AG09319 (cell line): ENCODE data around the gene CACNA1B.

ENCODE experiments used
- DNase-seq: peaks from one replicate; pipeline ENCODE4 v3.0.0-alpha.2; 2010; ENCODE audit warnings: low read depth; ENCODE audit errors: extremely low read depth
- TF ChIP-seq, protein P1 (sequence below): IDR thresholded peaks from 2 replicates; pipeline ENCODE4 v1.5.1; 2011; ENCODE audit warnings: low read depth, mild to moderate bottlenecking, inconsistent platforms, low read length, moderate library complexity

CACNA1B gene

DNA sequence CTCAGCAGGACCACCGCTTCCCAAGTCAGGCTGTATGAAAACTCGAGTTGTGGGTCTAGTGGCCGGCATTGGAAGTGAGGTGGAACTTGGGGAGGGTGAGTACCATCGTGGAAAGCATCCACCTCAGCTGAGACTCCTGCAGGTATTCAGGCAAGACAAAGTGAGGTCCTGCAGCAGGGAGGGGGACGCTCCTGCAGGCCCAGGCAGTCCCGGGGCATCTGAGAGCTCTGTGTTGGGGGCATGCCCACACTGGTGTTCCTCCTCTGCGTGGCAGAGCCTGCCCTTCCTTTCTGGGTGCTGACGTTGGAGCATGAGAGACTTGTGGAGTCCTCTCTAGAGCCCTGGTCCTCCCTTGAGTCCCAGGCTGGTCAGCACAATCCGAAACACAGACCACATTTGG, 187.7 kb downstream of the CACNA1B start:
- no peak for DNase-seq
- TF ChIP-seq, protein P1, sequence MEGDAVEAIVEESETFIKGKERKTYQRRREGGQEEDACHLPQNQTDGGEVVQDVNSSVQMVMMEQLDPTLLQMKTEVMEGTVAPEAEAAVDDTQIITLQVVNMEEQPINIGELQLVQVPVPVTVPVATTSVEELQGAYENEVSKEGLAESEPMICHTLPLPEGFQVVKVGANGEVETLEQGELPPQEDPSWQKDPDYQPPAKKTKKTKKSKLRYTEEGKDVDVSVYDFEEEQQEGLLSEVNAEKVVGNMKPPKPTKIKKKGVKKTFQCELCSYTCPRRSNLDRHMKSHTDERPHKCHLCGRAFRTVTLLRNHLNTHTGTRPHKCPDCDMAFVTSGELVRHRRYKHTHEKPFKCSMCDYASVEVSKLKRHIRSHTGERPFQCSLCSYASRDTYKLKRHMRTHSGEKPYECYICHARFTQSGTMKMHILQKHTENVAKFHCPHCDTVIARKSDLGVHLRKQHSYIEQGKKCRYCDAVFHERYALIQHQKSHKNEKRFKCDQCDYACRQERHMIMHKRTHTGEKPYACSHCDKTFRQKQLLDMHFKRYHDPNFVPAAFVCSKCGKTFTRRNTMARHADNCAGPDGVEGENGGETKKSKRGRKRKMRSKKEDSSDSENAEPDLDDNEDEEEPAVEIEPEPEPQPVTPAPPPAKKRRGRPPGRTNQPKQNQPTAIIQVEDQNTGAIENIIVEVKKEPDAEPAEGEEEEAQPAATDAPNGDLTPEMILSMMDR, result no peak

- TF ChIP-seq, protein P1, result no peak
- no peak for DNase-seq
These were observed 188.5 kb downstream of the CACNA1B start for GRCh38 chr9:138066049-138066448.

DNA sequence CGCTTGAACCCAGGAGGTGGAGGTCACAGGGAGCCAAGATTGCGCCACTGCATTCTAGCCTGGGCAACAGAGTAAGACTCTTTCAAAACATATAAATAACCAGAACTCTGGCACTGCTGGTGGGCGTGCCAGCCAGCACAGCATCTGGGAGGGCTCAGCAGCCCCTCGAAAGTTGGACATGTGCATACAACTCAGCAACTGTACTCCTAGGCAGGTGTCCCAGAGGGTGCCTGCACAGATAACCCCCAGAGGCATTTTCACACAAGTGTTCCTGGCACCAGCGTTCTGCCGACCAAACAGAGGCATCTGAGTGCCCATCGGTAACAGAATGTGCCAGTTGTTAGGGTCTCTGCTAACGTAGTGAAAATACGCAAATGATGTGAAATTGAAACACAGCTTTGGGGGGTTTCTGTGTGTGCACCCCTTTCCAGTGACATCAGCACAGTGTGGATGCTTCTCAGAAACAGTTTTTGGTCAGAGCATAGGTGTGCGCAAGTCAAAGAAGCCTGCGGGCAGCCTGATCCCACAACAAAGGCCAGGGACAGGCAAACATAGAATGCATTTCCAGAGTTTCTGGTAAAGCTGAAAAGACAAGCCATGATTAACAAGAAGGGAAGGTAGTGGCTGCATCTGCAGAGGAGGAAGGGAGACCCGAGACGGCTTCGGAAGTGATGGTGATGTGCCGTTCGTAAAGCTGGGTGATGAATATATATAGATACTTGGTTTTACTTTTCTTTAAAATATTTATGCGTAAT, 190.2 kb downstream of the CACNA1B start:
- TF ChIP-seq, protein P1, result no peak

DNA sequence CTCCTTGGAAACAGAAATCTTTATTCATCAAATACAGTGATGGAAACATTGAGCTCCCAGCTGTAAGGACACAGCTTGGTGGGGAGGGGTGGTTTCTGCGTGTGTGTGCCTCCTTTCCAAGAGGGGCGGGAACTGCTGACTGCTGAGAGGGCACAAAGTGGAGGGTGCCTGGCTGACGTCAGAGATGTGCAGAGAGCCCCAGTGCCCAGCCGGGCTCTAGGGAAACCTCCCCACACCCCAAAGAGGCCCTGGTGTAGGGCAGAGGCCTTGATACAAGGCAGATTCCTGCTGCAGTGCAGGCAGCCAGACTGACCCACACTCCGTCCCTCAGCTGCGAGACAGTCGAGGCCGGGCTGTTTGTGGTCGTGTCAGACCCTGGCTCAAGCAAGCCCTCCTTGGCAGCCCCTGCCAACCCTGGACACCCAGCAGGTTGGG, 191.0 kb downstream of the CACNA1B start:
- no peak for DNase-seq
- TF ChIP-seq, protein P1, result no peak

More for the DNA sequence above, 190.2 kb downstream of the CACNA1B start:
- no peak for DNase-seq

DNA sequence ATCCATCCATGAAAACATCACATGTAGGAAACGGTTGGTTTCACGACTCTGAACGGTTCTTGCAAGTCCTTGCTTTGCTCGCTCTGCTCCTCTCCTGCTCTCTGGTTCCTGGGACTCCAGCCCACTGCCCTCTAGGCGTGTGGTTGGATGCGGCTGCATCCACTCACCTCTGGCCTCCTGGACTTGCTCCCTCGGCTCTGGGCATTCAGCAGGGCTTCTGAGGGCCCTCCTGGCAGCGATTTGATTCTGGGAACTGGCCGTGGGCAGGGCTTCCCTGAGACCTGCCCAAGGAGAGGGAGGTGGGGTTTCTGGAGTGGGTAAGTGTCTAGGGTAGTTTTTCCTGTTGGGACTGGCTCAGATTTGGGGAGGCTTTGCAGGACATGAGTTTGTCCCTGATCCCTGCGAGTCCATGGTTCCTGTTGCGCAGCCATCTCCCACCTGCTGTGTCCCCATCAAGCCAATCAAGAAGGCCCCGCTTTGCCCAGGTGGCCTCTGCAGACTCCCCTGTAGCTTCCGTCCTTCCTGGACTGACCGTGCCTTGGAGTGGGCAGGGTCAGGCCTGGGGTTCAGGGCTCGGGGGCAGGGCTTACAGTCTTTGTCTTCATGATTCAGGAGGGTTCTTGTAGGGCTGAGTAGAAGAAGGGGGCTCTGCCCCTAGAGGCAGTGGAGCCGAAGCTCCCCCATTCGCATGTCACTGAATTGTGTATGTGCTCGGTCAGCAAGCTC, 192.3 kb downstream of the CACNA1B start:
- TF ChIP-seq, protein P1, result no peak
- DNase-seq, result no peak

GRCh38 chr9:138070815-138071214, 193.2 kb downstream of the CACNA1B start:
- TF ChIP-seq, protein P1, result no peak
- no peak for DNase-seq

DNA sequence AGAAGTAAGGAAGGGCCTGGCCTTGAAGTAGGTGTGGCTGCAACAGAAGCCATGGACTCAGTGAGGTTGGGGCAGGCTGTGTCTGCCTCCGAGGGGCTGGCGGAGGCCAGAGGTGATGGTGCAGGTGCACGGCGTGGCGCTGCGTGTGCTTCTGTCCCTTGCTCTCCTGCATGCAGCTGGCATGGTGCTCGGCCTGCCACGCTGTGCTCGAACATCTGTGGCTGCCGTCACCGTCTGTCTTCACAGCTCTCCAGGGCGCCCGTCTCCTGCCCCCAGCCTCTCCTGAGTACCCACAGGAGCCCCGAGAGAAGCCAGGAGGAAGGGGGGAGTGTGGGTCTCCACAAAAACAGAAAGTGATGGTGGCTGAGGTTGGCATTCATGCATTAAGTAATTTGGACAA, 193.7 kb downstream of the CACNA1B start:
- TF ChIP-seq, protein P1, result no peak
- DNase-seq, result no peak
